HCT116 (cell line): Measurements from ENCODE around the gene FGF1. TPM values are rescaled to one million over a fixed set of nuclear protein-coding genes. Genes with fewer than 3 reads are reported as not detected.

Source experiments
- ATAC-seq: fragments of 200-7000 bp; cut with Tn5 transposase; 2 replicates; pipeline ENCODE4 v1.9.1; 2020; ENCODE audit warnings: mild to moderate bottlenecking, moderate library complexity
- BruUV-seq: library from RNA; stranded (reverse); fragments of 400-500 nt; replicated peaks from 2 replicates; lab custom pipeline; 2021; lab: Mats Ljungman, UMichigan
- CTCF ChIA-PET: fragments of 300-600 bp; sonication (Branson Sonifier 250); formaldehyde crosslinking; loops from one replicate; lab custom pipeline; 2021; ENCODE audit warnings: antibody characterized with exemption; lab: Charles Lee
- POLR2A ChIA-PET: fragments of 300-600, 350-600 bp; sonication (Branson Sonifier 250); formaldehyde crosslinking; loops from one replicate; lab custom pipeline; 2021; ENCODE audit warnings: antibody characterized with exemption; lab: Charles Lee
- RAD21 ChIA-PET, 2 experiments: fragments of 300-600 bp; sonication (Branson Sonifier 250); formaldehyde crosslinking; loops; one replicate each; lab custom pipeline; 2023; ENCODE audit warnings: low total read pairs in 2 of 2; ENCODE audit not compliant: uncharacterized antibody in 2 of 2, unreplicated experiment in 2 of 2, low non-redundant PET in 1 of 2; lab: Charles Lee
- DNase-seq: peaks from one replicate; pipeline ENCODE4 v3.0.0-alpha.2; 2010; ENCODE audit warnings: low read depth, low spot score
- H2AFZ ChIP-seq: fragments of 200-600 bp; shearing (Covaris generic), sonication (generic); 2 replicates; pipeline ENCODE4 v1.6.1; 2017; ENCODE audit warnings: low read depth, mixed run types, mixed read lengths, antibody characterized with exemption, low read length; ENCODE audit not compliant: poor library complexity, severe bottlenecking
- H3K27ac ChIP-seq: 2 replicates; pipeline ENCODE4 v1.5.1; 2012; ENCODE audit warnings: low read depth, low read length
- H3K27me3 ChIP-seq: fragments of 200-600 bp; sonication (generic); 2 replicates; pipeline ENCODE4 v1.6.1; 2016; ENCODE audit warnings: mixed run types, low read length, mixed read lengths; ENCODE audit not compliant: insufficient read depth
- H3K36me3 ChIP-seq, 2 experiments: fragments of 200-500 bp in 1 of 2; fragments of 200-600 bp in 1 of 2; sonication (Bioruptor generic) in 1 of 2; sonication (generic) in 1 of 2; 2 replicates each; pipeline versions ENCODE4 v1.5.1 to v1.6.1; 2014 to 2016; ENCODE audit warnings: low read length in 2 of 2, inconsistent platforms in 1 of 2, mixed read lengths in 1 of 2, mixed run types in 1 of 2; ENCODE audit not compliant: insufficient read depth in 2 of 2, control insufficient read depth in 1 of 2
- H3K4me1 ChIP-seq, 2 experiments: fragments of 200-600 bp in 1 of 2; sonication (generic) in 1 of 2; 2 replicates each; pipeline versions ENCODE4 v1.5.1 to v1.6.1; 2012 to 2017; ENCODE audit warnings: low read length in 2 of 2, inconsistent platforms in 1 of 2, mild to moderate bottlenecking in 1 of 2, mixed read lengths in 1 of 2, mixed run types in 1 of 2, moderate library complexity in 1 of 2; ENCODE audit not compliant: insufficient read depth in 2 of 2, control insufficient read depth in 1 of 2
- H3K4me2 ChIP-seq: fragments of 200-600 bp; sonication (generic); 2 replicates; pipeline ENCODE4 v1.6.1; 2017; ENCODE audit warnings: mixed run types, low read length, mixed read lengths
- H3K4me3 ChIP-seq, 2 experiments: fragments of 200-600 bp in 1 of 2; sonication (generic) in 1 of 2; replicated peaks in 1 of 2; 2 replicates each; pipeline ENCODE4 v1.5.1; 2011 to 2016; ENCODE audit warnings: low read length in 2 of 2, control low read depth in 1 of 2, low read depth in 1 of 2, mild to moderate bottlenecking in 1 of 2, mixed read lengths in 1 of 2, mixed run types in 1 of 2
- H3K79me2 ChIP-seq: fragments of 200-600 bp; sonication (generic); 2 replicates; pipeline ENCODE4 v1.6.1; 2017; ENCODE audit warnings: mild to moderate bottlenecking, mixed run types, low read length, moderate library complexity, mixed read lengths; ENCODE audit not compliant: insufficient read depth
- H3K9ac ChIP-seq: fragments of 200-600 bp; sonication (generic); 2 replicates; pipeline ENCODE4 v1.6.1; 2016; ENCODE audit warnings: low read length, mixed read lengths
- H3K9me2 ChIP-seq: fragments of 200-600 bp; sonication (generic), shearing (Covaris generic); 2 replicates; pipeline ENCODE4 v1.6.1; 2017; ENCODE audit warnings: mixed run types, mild to moderate bottlenecking, moderate library complexity; ENCODE audit not compliant: insufficient read depth
- H3K9me3 ChIP-seq, 2 experiments: fragments of 200-500 bp in 1 of 2; fragments of 200-600 bp in 1 of 2; sonication (Bioruptor generic) in 1 of 2; sonication (generic) in 1 of 2; 2 replicates each; pipeline ENCODE4 v1.6.1; 2014 to 2017; ENCODE audit warnings: low read length in 2 of 2, mixed read lengths in 2 of 2, inconsistent platforms in 1 of 2, low read depth in 1 of 2, mild to moderate bottlenecking in 1 of 2, mixed run types in 1 of 2, moderate library complexity in 1 of 2; ENCODE audit not compliant: control insufficient read depth in 1 of 2, insufficient read depth in 1 of 2
- H4K20me1 ChIP-seq: fragments of 200-600 bp; sonication (generic), shearing (Covaris generic); 2 replicates; pipeline ENCODE4 v1.6.1; 2017; ENCODE audit warnings: mixed run types, mild to moderate bottlenecking, moderate library complexity; ENCODE audit not compliant: insufficient read depth
- CEBPB ChIP-seq: IDR thresholded peaks from 2 replicates; pipeline ENCODE4 v1.6.1; 2012; ENCODE audit warnings: low read depth
- ELF1 ChIP-seq: IDR thresholded peaks from 2 replicates; pipeline ENCODE4 v1.6.1; 2012; ENCODE audit warnings: low read depth, borderline replicate concordance
- EZH2 ChIP-seq: fragments of 200-600 bp; sonication (generic); IDR thresholded peaks from 2 replicates; pipeline ENCODE4 v1.6.1; 2017; ENCODE audit warnings: antibody characterized with exemption, mixed run types
- EZH2phosphoT487 ChIP-seq: fragments of 200-600 bp; IDR thresholded peaks from 2 replicates; pipeline ENCODE4 v1.6.1; 2018; ENCODE audit warnings: antibody characterized with exemption, borderline replicate concordance
- FOSL1 ChIP-seq: IDR thresholded peaks from 2 replicates; pipeline ENCODE4 v1.6.1; 2012; ENCODE audit warnings: low read depth
- JUND ChIP-seq: IDR thresholded peaks from 2 replicates; pipeline ENCODE4 v1.6.1; 2012
- POLR2A ChIP-seq: IDR thresholded peaks from 2 replicates; pipeline ENCODE4 v1.7.0; 2011; ENCODE audit warnings: borderline replicate concordance; ENCODE audit not compliant: insufficient read depth, insufficient read length; ENCODE audit errors: extremely low read depth
- RAD21 ChIP-seq: IDR thresholded peaks from 2 replicates; pipeline ENCODE4 v1.6.1; 2012; ENCODE audit warnings: low read depth, mild to moderate bottlenecking
- SIN3A ChIP-seq: IDR thresholded peaks from 2 replicates; pipeline ENCODE4 v1.6.1; 2012; ENCODE audit warnings: low read depth
- YY1 ChIP-seq: IDR thresholded peaks from 2 replicates; pipeline ENCODE4 v1.6.1; 2011; ENCODE audit warnings: low read length, low read depth, moderate library complexity, mild to moderate bottlenecking; ENCODE audit not compliant: insufficient replicate concordance; ENCODE audit errors: extremely low read depth
- intact Hi-C: fragments of 100-400 bp; cut with micrococcal nuclease; formaldehyde crosslinking; loops from 2 replicates; pipeline ENCODE4 v1.10.0; 2022
- total RNA-seq: library from RNA; stranded (reverse); gene quantifications from one replicate; pipeline ENCODE4 v1.2.1, GENCODE V29; 2021; ENCODE audit not compliant: unreplicated experiment
- TF ChIP-seq, protein P1 (sequence below), 3 experiments: fragments of 200-600 bp in 1 of 3; sonication (generic) in 1 of 3; IDR thresholded peaks in 2 of 3; conservative IDR thresholded peaks in 1 of 3; 2 replicates each; pipeline ENCODE4 v1.5.1; 2012 to 2017; ENCODE audit warnings: low read depth in 2 of 3, low read length in 2 of 3, antibody characterized with exemption in 1 of 3, borderline replicate concordance in 1 of 3, control low read depth in 1 of 3, mild to moderate bottlenecking in 1 of 3, mixed read lengths in 1 of 3, mixed run types in 1 of 3, moderate library complexity in 1 of 3; ENCODE audit not compliant: insufficient read depth in 1 of 3
- TF ChIP-seq, protein P2 (sequence below): IDR thresholded peaks from 2 replicates; pipeline ENCODE4 v1.6.1; 2012

Gene FGF1
- total RNA-seq, 1 experiment from 2014 or later, result not detected

- TF ChIP-seq, protein P1, sequence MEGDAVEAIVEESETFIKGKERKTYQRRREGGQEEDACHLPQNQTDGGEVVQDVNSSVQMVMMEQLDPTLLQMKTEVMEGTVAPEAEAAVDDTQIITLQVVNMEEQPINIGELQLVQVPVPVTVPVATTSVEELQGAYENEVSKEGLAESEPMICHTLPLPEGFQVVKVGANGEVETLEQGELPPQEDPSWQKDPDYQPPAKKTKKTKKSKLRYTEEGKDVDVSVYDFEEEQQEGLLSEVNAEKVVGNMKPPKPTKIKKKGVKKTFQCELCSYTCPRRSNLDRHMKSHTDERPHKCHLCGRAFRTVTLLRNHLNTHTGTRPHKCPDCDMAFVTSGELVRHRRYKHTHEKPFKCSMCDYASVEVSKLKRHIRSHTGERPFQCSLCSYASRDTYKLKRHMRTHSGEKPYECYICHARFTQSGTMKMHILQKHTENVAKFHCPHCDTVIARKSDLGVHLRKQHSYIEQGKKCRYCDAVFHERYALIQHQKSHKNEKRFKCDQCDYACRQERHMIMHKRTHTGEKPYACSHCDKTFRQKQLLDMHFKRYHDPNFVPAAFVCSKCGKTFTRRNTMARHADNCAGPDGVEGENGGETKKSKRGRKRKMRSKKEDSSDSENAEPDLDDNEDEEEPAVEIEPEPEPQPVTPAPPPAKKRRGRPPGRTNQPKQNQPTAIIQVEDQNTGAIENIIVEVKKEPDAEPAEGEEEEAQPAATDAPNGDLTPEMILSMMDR (IDR thresholded peaks at IDR 0.05 in 2 of 3, conservative IDR thresholded peaks at IDR 0.05 in 1 of 3; ENCODE audit: borderline replicate concordance in 1 of 3, insufficient read depth in 1 of 3, low read depth in 2 of 3, low read length in 2 of 3), result no peak
- no peak for TF ChIP-seq JUND
- TF ChIP-seq CEBPB, result no peak
- no peak for TF ChIP-seq FOSL1
Observed at GRCh38 chr5:142722146-142722545, 36.3 kb upstream of the FGF1 start (continued).

GRCh38 chr5:142720641-142721271 lies 34.9 kb upstream of the FGF1 start:
- ATAC-seq (no peak), DNase-seq (no peak)
- POLR2A ChIA-PET, result no interaction called here
- CTCF ChIA-PET, result interaction anchor here (4.6 to 9.9 kb wide), 2 partner anchors 8 to 167 kb away, joined by 42 to 128 read pairs; no protein-coding TSS in a partner anchor
- Histone ChIP-seq H3K9me2 (no peaks in the 10 kb centered on the region), H3K27ac (no peak overlapping the region), H3K36me3 (no peaks in the 10 kb centered on the region), H3K79me2 (no peaks in the 10 kb centered on the region), H3K4me3 (no peak overlapping the region), H3K4me2 (no peak overlapping the region), H4K20me1 (no peaks in the 10 kb centered on the region), H3K9ac (no peak overlapping the region), H3K27me3 (no peaks in the 10 kb centered on the region), H3K9me3 (no peaks in the 10 kb centered on the region)
- intact Hi-C loops, result no loop called here
- RAD21 ChIA-PET, result no interaction called here
- TF ChIP-seq RAD21 (no peak), POLR2A (no peak), EZH2 (no peak), YY1 (no peak), SIN3A (no peak), ELF1 (no peak), EZH2phosphoT487 (no peak)
- TF ChIP-seq, protein P2, sequence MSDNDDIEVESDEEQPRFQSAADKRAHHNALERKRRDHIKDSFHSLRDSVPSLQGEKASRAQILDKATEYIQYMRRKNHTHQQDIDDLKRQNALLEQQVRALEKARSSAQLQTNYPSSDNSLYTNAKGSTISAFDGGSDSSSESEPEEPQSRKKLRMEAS, result no peak
- TF ChIP-seq, all 23 proteins: peak for 0
- Histone ChIP-seq H2AFZ (no peak overlapping the region), H3K4me1 (peaks cover 0 to 19% of the 10 kb centered on the region in 2 experiments; a peak in 3 of 4 replicates)
- no TSS peak for BruUV-seq
